Cardiac ventricle fibroblast (primary cell): ENCODE measurements around the gene EXOC1. TPM values are rescaled to one million over a fixed set of nuclear protein-coding genes. Genes with fewer than 3 reads are reported as not detected.

Experiments
- total RNA-seq: library from RNA; depleted of rRNA; stranded (reverse); fragments of >200 nt; gene quantifications from 2 replicates; pipeline ENCODE4 v1.2.3, GENCODE V29; 2015

EXOC1 gene, protein sequence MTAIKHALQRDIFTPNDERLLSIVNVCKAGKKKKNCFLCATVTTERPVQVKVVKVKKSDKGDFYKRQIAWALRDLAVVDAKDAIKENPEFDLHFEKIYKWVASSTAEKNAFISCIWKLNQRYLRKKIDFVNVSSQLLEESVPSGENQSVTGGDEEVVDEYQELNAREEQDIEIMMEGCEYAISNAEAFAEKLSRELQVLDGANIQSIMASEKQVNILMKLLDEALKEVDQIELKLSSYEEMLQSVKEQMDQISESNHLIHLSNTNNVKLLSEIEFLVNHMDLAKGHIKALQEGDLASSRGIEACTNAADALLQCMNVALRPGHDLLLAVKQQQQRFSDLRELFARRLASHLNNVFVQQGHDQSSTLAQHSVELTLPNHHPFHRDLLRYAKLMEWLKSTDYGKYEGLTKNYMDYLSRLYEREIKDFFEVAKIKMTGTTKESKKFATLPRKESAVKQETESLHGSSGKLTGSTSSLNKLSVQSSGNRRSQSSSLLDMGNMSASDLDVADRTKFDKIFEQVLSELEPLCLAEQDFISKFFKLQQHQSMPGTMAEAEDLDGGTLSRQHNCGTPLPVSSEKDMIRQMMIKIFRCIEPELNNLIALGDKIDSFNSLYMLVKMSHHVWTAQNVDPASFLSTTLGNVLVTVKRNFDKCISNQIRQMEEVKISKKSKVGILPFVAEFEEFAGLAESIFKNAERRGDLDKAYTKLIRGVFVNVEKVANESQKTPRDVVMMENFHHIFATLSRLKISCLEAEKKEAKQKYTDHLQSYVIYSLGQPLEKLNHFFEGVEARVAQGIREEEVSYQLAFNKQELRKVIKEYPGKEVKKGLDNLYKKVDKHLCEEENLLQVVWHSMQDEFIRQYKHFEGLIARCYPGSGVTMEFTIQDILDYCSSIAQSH
- total RNA-seq = 24.9 and 26.9 TPM in 2 replicates

DNA sequence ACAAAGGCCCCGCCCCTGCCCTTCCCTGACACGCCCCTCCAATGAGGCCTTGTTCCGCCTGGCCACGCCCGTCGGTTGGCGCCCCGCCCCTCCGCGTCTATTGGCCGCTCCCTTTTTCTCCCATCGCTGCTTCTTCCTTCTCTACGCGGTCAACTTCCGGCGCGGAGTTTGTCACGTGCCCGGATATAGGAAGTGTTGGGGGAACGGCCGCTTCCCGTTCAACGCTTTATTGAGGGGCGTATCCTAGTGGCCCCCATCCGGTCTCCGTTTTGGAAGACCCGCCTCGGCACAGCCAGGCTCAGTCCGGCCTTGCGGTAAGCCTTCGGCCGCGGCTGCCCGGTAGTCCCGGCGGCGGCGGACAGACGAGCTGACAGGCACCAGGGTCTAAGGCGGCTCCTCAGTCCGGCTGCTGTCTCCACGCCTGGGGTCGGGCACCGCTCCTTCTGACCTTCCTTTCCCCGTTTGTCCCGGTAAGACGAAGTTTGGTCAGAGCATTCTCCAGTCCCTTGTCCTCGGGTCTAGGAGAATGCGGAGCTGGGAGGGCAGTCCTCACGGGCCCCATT is at the start of gene EXOC1:
Gene EXOC1, plus strand, starts transcription at position 165 of the 563 bp plus-strand sequence. CDS start 4,676 bp downstream, outside the sequence.

DNA sequence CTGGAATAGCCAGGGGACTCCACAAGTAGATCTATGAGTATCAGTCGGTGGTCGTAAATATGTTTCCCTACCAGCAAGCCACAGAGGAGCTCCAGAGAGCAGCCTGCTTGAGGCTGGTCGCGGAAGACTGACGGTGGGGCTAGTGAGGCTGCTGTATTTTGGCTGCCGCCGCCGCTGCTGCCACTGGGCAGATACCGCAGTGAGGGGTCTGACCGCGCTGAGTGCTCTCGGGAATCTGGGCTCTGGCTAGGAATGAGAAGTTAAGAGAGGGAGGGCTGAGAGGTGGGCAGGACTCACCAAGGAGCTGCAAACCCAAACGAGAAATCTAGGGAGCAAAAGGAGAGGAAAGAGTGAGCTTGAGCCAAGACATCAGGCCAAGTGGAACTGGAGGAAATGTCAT is 33.8 kb upstream of the EXOC1 start, which contains the start of gene EXOC1L:
Gene EXOC1L, plus strand, starts transcription at position 157 of the 400 bp plus-strand sequence. Its CDS starts 237 bp downstream, at position 394.

DNA sequence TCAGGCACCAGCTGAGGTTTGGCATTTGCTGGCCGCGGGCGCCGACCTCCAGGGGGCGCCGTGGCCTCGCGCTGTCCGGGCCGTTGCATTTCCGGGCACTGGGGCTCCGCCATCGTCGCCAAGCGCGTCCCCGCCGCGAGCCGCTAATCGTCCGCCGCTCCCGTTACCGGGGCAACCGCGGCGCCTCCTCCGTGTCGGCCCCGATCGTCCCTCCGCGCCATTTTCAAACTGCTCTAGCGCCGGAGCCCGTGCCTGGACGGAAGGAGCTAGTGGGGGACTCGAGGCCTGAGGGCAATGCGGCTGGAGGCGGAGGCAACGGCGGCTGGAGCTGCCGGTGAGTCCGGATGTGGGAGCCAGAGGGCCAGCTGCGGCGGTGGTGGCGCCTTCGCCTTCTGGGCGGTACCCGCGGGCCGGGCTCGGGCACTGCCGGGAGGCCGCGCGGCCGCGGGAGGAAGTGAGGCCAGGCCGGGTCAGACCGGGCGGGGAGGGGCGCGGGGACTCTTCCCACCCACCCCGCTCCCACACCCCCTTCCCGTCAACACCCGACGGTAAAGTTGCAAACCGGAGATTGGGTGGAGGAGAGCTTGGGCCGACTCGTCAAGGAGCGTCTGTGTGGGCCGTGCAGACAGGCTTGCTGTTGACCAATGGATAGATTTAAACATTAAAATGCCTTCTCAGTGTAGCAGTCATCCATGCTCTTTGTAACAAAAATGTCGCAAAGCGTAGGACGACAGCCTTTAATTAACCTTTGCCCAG is 95.5 kb downstream of the EXOC1 start, which contains the start of gene CEP135:
Gene CEP135, plus strand, starts transcription at position 220 of the 756 bp plus-strand sequence. CDS start 3,186 bp downstream, outside the sequence.

Other genes starting within 250 kb of the EXOC1 start
- gene NMU, start 217.3 kb upstream of the EXOC1 start, total RNA-seq = not detected in 2 replicates
- gene EXOC1L, start 33.9 kb upstream of the EXOC1 start, total RNA-seq = not detected in 2 replicates
- 1.3 and 1.6 TPM in 2 replicates for gene CEP135, start 95.3 kb downstream of the EXOC1 start, total RNA-seq